ENCODE measurements around the gene ARHGEF7.
"Not testable (repeated sequence)": the region's sequence is repeated elsewhere in the genome, so short reads cannot be mapped to it uniquely, and the experiment has no call there.

ARHGEF7 gene

DNA sequence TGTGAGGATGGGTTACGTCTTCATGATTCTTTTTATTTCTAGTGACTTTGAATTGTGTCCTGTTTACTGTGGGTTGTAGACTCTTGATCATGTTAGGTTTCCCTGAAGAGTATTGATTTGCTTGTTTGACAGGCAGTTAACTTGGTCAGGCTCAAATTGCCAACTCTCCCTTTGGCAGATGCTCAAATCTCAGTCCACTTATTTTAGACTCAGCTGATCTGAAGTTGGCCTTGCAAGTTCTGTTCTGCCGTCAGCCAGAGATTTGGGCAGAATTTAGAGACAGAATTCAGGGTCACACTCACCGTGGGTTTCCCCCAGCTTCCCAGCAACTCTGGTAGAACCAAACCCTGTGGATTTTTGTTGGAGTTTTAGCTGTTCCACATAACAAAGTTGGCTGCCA is 133.7 kb downstream of the ARHGEF7 start:
- in situ Hi-C loops (cut with MboI; ENCODE audit: low sequenced_read_pairs): no loop called here

- in situ Hi-C loops (cut with MboI; ENCODE audit: low sequenced_read_pairs): no loop called here
These were observed 134.7 kb downstream of the ARHGEF7 start for GRCh38 chr13:111249637-111250360.

GRCh38 chr13:111251646-111252445 is 136.7 kb downstream of the ARHGEF7 start:
- in situ Hi-C loops (cut with MboI; ENCODE audit: low sequenced_read_pairs): no loop called here

DNA sequence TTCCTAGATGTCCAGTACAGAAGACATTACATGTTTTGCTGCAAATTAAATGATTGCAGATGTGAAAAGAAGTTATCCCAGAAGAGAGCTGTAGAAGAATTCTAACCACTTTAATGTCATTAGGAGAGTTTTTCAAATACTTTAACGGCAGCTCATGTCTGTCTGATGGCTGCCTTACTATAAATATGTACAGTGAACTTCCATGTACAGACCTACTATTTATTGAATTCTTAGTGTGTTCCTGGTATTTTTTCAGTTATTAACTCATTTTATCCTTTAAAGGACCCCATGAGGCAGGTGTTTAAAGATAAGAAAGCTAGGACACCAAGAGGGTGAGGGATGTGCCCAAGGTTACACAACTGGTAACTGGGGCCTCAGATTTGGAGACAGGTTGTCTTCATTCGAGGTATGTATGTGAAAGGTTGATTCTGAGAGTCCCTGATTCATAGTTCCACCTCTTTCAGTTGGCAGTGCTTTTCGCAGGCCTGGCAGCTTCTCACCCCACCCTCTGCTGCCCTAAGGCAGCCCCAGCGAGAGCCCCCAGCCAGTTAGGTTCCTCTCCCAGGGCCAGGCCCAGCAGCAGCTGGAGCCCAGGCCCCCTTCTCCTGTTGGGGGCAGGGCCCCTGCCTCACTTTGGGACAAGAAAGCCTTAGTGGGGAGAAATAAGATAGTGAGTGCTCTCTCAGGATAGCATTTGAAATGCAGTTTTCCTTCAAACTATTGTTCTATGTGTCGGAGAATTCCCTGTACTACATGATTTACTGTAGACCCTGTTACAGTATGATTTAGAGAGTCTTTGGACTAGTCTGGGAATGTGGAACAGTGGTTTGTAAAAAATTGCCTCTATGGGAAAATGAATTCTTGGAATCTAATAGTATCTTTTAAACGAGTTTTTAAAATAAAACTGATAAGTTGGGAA is 137.6 kb downstream of the ARHGEF7 start:
- in situ Hi-C loops (cut with MboI; ENCODE audit: low sequenced_read_pairs): no loop called here

- in situ Hi-C loops (cut with MboI; ENCODE audit: low sequenced_read_pairs): no loop called here
These were observed 138.3 kb downstream of the ARHGEF7 start for GRCh38 chr13:111253365-111253872.

GRCh38 chr13:111255228-111255790 is 140.2 kb downstream of the ARHGEF7 start:
- in situ Hi-C loops (cut with MboI; ENCODE audit: low sequenced_read_pairs): no loop called here

DNA sequence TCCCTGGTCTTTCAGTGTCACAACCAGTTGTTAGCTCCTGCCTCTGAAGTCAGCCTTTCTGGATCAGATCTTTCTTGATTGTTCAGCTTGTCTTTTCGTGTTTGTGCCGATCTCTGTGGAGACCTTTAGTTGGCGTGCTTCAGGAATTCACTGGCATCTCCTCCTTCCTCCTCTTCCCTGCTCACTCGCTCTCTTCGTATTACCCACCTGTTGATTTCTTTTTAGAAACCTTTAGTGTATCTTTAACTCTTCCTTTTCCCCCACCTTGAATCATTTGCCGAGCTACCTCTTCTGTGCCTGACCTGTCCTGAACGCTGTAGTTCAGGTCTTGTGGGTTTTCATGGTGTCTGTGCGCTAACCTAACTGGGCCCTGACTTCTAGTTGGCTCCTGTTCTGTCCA is 141.3 kb downstream of the ARHGEF7 start:
- in situ Hi-C loops (cut with MboI; ENCODE audit: low sequenced_read_pairs): no loop called here

DNA sequence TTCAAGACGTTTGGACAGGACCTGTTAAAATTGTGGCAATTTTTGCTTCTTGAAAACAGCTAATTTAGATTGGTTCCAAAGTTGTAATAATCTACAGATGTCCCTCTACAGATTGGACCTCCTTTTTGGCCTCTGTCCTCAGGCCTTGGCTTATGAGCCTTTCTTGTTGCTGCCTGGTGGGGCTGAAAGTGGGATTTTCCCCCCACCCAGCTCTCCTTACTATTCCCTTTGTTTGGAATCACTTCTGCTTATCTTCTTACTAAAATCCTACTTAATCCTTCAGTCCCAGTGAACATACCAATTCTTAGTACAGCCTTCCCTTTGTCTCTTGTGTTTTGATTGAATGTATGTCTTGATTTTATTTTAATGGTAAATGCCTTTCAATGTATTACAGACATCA is 141.8 kb downstream of the ARHGEF7 start:
- in situ Hi-C loops (cut with MboI; ENCODE audit: low sequenced_read_pairs): no loop called here

- in situ Hi-C loops (cut with MboI; ENCODE audit: low sequenced_read_pairs): not testable (repeated sequence)
These were observed 142.8 kb downstream of the ARHGEF7 start for GRCh38 chr13:111257899-111258298.

- in situ Hi-C loops (cut with MboI; ENCODE audit: low sequenced_read_pairs): no loop called here
These were observed 143.5 kb downstream of the ARHGEF7 start for GRCh38 chr13:111258637-111259036.

GRCh38 chr13:111259058-111259457 is 143.9 kb downstream of the ARHGEF7 start:
- in situ Hi-C loops (cut with MboI; ENCODE audit: low sequenced_read_pairs): no loop called here

GRCh38 chr13:111261326-111261725 is 146.2 kb downstream of the ARHGEF7 start:
- in situ Hi-C loops (cut with MboI; ENCODE audit: low sequenced_read_pairs): no loop called here

- in situ Hi-C loops (cut with MboI; ENCODE audit: low sequenced_read_pairs): no loop called here
These were observed 147.2 kb downstream of the ARHGEF7 start for GRCh38 chr13:111262281-111262680.

DNA sequence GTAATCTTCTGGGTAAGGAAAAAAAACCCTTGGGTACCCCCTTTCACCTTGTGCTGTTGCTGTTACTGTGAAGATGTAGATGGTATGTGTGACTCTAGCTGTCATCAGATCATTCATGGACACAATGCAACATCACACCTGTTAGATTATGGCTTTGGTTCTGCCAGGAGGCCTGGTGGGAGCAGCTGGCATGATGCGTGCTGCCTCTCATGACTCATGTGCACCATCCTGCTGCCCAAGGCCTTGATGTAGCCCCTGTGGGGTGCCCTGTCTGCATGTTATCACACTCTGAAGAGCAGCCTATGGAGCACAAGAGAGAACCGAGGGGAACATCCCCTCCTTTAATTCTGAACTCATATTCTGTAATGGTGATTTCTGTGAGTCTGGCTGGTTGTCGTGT is 147.6 kb downstream of the ARHGEF7 start:
- in situ Hi-C loops (cut with MboI; ENCODE audit: low sequenced_read_pairs): no loop called here

DNA sequence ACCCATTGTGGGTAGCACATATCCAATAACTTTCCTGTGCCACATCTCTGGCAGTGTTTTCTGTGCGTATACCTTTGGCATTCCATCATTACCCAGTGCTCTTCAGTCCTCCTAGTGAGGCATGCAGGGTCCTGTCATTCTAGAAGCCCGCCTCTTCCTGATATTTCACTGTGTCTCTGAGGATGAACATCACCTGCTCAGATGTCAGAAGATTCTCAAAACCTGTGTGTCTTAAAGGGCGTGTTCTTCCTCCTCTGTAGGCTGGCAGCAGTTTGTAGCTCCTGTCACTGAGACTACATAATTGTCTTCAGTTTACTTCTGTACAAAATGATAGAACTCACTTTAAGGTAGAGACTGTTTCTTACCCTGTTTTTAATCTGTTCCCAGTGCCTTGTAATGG is 148.5 kb downstream of the ARHGEF7 start:
- in situ Hi-C loops (cut with MboI; ENCODE audit: low sequenced_read_pairs): no loop called here

DNA sequence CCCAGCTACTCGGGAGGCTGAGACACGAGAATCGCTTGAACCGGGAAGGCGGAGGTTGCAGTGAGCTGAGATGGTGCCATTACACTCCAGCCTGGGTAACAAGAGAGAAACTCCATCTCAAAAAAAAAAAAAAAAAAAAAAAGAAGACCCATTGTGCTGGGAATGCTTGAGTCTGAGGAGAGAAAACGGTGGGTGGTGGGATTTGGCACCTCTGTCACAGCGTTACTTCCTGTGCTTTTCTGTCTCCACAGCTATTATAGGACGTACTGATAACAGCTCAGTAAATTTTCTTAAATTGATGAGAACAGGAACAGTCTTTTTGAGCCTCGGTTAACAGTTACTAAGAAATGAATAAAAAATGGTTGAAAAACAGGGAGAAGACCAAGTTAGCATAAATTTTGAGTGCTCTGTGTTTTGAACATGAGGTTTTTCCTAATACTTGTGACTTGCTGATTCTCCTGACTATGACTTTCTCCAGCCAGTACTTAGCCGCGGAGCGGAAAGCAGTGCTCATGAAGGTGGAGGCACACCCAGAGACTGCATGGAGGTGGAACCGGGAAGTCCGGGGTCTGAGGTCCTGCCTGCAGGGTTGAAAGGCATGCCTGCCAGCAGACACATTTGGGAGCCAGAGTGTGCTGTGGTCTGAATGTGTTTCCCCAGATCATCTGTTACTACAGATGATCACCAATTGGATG is 150.0 kb downstream of the ARHGEF7 start:
- in situ Hi-C loops (cut with MboI; ENCODE audit: low sequenced_read_pairs): no loop called here

GRCh38 chr13:111265701-111266035 is 150.6 kb downstream of the ARHGEF7 start:
- in situ Hi-C loops (cut with MboI; ENCODE audit: low sequenced_read_pairs): no loop called here

- in situ Hi-C loops (cut with MboI; ENCODE audit: low sequenced_read_pairs): no loop called here
These were observed 152.1 kb downstream of the ARHGEF7 start for GRCh38 chr13:111267205-111267604.

- in situ Hi-C loops (cut with MboI; ENCODE audit: low sequenced_read_pairs): no loop called here
These were observed 152.7 kb downstream of the ARHGEF7 start for GRCh38 chr13:111267784-111268183.

- in situ Hi-C loops (cut with MboI; ENCODE audit: low sequenced_read_pairs): no loop called here
These were observed 154.4 kb downstream of the ARHGEF7 start for GRCh38 chr13:111269508-111269907.
